Right lobe of liver (tissue), 4 donors: ENCODE data around the gene XDH.

Experiments
- CTCF ChIP-seq, 4 donors: fragments of 200-600 bp in 3 of 4; fragments of 450-650 bp in 1 of 4; IDR thresholded peaks; one replicate each; pipeline versions ENCODE4 v1.5.1 to v1.8.0; 2016 to 2022; ENCODE audit warnings: antibody characterized with exemption in 4 of 4, mild to moderate bottlenecking in 2 of 4
- POLR2A ChIP-seq: fragments of 450-650 bp; IDR thresholded peaks from one replicate; pipeline ENCODE4 v1.6.1; 2017; ENCODE audit warnings: antibody characterized with exemption, mild to moderate bottlenecking
- donor health status: DM: no; HTN: no; CAD: no.
- donor health status: DM: no; HTN: no; CAD: no.
- donor health status: DM: no; HTN: yes; CAD: no.

- TF ChIP-seq CTCF (IDR thresholded peaks at IDR 0.05) (no peak), POLR2A (no peak)
Measured at GRCh38 chr2:31421634-31422033, 7.1 kb upstream of the XDH start.
